K562 (cell line): ENCODE data around the gene GABRR2. TPM values are rescaled to one million over a fixed set of nuclear protein-coding genes. Genes with fewer than 3 reads are reported as not detected.

Experiments
- AFF1 ChIP-seq, 2 experiments: fragments of 450-650 bp; IDR thresholded peaks; 2 replicates each; pipeline ENCODE4 v1.6.1; 2018; ENCODE audit warnings: mild to moderate bottlenecking in 2 of 2, low read depth in 1 of 2; ENCODE audit not compliant: partially characterized antibody in 2 of 2
- CEBPG ChIP-seq, 3 experiments: fragments of 200-800 bp in 1 of 3; sonication (Bioruptor generic) in 1 of 3; sonication (generic) in 1 of 3; formaldehyde crosslinking in 1 of 3; IDR thresholded peaks in 2 of 3; conservative IDR thresholded peaks in 1 of 3; 2 replicates each; pipeline versions ENCODE4 v1.6.1 to v1.8.0; 2016 to 2022; ENCODE audit warnings: missing compliant biosample characterization in 2 of 3, missing genetic modification characterization in 2 of 3, mild to moderate bottlenecking in 1 of 3, missing genetic modification reagents in 1 of 3
- EGR1 ChIP-seq: fragments of 450-650 bp; conservative IDR thresholded peaks from 2 replicates; pipeline ENCODE4 v1.6.1; 2017; ENCODE audit warnings: mild to moderate bottlenecking
- HDAC1 ChIP-seq, 2 experiments: fragments of 450-650 bp; IDR thresholded peaks; 2 replicates each; pipeline ENCODE4 v1.6.1; 2016 to 2017; ENCODE audit warnings: inconsistent platforms in 1 of 2, mild to moderate bottlenecking in 1 of 2, moderate library complexity in 1 of 2
- HDAC2 ChIP-seq: fragments of 450-650 bp; IDR thresholded peaks from 2 replicates; pipeline ENCODE4 v1.6.1; 2016; ENCODE audit warnings: mild to moderate bottlenecking
- TCF3 ChIP-seq: sonication (generic); formaldehyde crosslinking; IDR thresholded peaks from 2 replicates; pipeline ENCODE4 v1.4.0; 2020; ENCODE audit warnings: mild to moderate bottlenecking, missing genetic modification reagents
- TEAD4 ChIP-seq, 2 experiments: sonication (generic) in 1 of 2; formaldehyde crosslinking in 1 of 2; IDR thresholded peaks; 2 replicates each; pipeline versions ENCODE4 v1.6.1 to v1.8.0; 2012 to 2022; ENCODE audit warnings: borderline replicate concordance in 1 of 2, inconsistent platforms in 1 of 2, low read length in 1 of 2, mild to moderate bottlenecking in 1 of 2, missing genetic modification reagents in 1 of 2
- ZEB2 ChIP-seq: fragments of 450-650 bp; IDR thresholded peaks from 2 replicates; pipeline ENCODE4 v1.6.1; 2016
- ZNF79 ChIP-seq: fragments of 250-450 bp; sonication (Bioruptor Pico); IDR thresholded peaks from 2 replicates; pipeline ENCODE4 v1.4.0; 2020; ENCODE audit warnings: low read depth, mild to moderate bottlenecking, moderate library complexity
- polyA plus RNA-seq, 8 experiments: library from polyadenylated mRNA; depleted of rRNA in 4 of 8; stranded (reverse) in 5 of 8; unstranded in 3 of 8; fragments of >200 nt; fragmentation: Nextera tagmentation in 2 of 8; fragmentation: Illumina TruSeq in 1 of 8; extraction: Ambion mirVana in 2 of 8; extraction: Trizol in 1 of 8; gene quantifications; 2 replicates each; pipeline versions ENCODE4 v1.2.1 to v1.2.3, GENCODE V29; 2011 to 2014; ENCODE audit warnings: inconsistent platforms in 1 of 8, missing spikeins in 1 of 8
- total RNA-seq, 7 experiments: library from RNA; depleted of rRNA in 6 of 7; stranded (reverse); fragments of >200 nt in 6 of 7; fragmentation: Illumina TruSeq in 2 of 7; extraction: Trizol in 2 of 7; gene quantifications; 2 replicates each; pipeline versions ENCODE4 v1.2.1 to v1.2.3, GENCODE V29; 2011 to 2021; ENCODE audit warnings: low replicate concordance in 1 of 7
- TF ChIP-seq, protein P1 (sequence below): sonication (generic); formaldehyde crosslinking; IDR thresholded peaks from 2 replicates; pipeline ENCODE4 v1.8.0; 2023; ENCODE audit warnings: mild to moderate bottlenecking, missing genetic modification reagents

GABRR2 gene
- total and polyA plus RNA-seq, 9 of the 15 experiments (the other 6 are each of a cell fraction or from before 2014, with no cell fraction given): 0.09 to 0.13 (median 0.10) TPM; not detected in 6

- TF ChIP-seq CEBPG (CRISPR knock-in tag; IDR thresholded peaks at IDR 0.05) (no peak), CEBPG (tag; conservative IDR thresholded peaks at IDR 0.05 in 1 of 2, IDR thresholded peaks at IDR 0.05 in 1 of 2) (peak in 1 of 2 experiments; percentile 77; a peak in 2 of 4 replicates), TCF3 (CRISPR knock-in tag) (peak; percentile 67), ZEB2 (peak; percentile 81; the same call in 1 of the 2 replicates), EGR1 (peak; percentile 93), ZNF79 (CRISPR knock-in tag) (no peak), AFF1 (IDR thresholded peaks at IDR 0.05; ENCODE audit: low read depth in 1 of 2, partially characterized antibody in 2 of 2) (no peak), HDAC1 (IDR thresholded peaks at IDR 0.05) (peak in 1 of 2 experiments; percentile 83; a peak in 2 of 4 replicates), HDAC2 (peak; percentile 67; the same call in 1 of the 2 replicates), TEAD4 (IDR thresholded peaks at IDR 0.05; ENCODE audit: low read length) (peak; percentile 83), TEAD4 (CRISPR knock-in tag; IDR thresholded peaks at IDR 0.05; ENCODE audit: borderline replicate concordance) (no peak)
- TF ChIP-seq, protein P1, sequence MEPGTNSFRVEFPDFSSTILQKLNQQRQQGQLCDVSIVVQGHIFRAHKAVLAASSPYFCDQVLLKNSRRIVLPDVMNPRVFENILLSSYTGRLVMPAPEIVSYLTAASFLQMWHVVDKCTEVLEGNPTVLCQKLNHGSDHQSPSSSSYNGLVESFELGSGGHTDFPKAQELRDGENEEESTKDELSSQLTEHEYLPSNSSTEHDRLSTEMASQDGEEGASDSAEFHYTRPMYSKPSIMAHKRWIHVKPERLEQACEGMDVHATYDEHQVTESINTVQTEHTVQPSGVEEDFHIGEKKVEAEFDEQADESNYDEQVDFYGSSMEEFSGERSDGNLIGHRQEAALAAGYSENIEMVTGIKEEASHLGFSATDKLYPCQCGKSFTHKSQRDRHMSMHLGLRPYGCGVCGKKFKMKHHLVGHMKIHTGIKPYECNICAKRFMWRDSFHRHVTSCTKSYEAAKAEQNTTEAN (CRISPR knock-in tag): no peak
- TF ChIP-seq, all 486 proteins: peak for 48
Observed at GRCh38 chr6:89297695-89298351, 17.3 kb downstream of the GABRR2 start (continued).
